ENCODE data around the gene THAP7. TPM values are rescaled to one million over a fixed set of nuclear protein-coding genes. Genes with fewer than 3 reads are reported as not detected.

Gene THAP7
- total and polyA plus RNA-seq, 2 of the 4 experiments (the other 2 are of a cell fraction), result 14.2 to 19.8 TPM

- Histone ChIP-seq H4K91ac (ENCODE audit: insufficient read depth, low read depth, low read length) (no peak overlapping the region), H3K79me1 (ENCODE audit: low read depth in 1 of 2, low read length in 2 of 2) (peaks cover 27 to 78% of the 10 kb centered on the region in 2 experiments), H4K8ac (ENCODE audit: low read depth in 2 of 2, low read length in 2 of 2) (no peak overlapping the region), H3K27ac (ENCODE audit: insufficient read depth, low read length) (no peak overlapping the region), H3K23ac (ENCODE audit: low read depth, low read length) (no peak overlapping the region), H3K27me3 (ENCODE audit: control insufficient read depth, insufficient read depth, low read length) (no peaks in the 10 kb centered on the region), H3K4me3 (ENCODE audit: insufficient read depth, low read depth, low read length) (no peak overlapping the region), H3K4me2 (ENCODE audit: low read depth, low read length) (no peak overlapping the region), H3K56ac (ENCODE audit: extremely low read depth, insufficient read depth, low read length) (no peak overlapping the region), H3K9me3 (ENCODE audit: control insufficient read depth, insufficient read depth, low read length) (no peaks in the 10 kb centered on the region), H2AK9ac (replicated peaks; ENCODE audit: low read depth, low read length, poor library complexity) (no peak overlapping the region), H3K14ac (replicated peaks; ENCODE audit: low read depth, low read length) (no peak overlapping the region), H4K5ac (ENCODE audit: low read depth, low read length) (no peak overlapping the region), H2BK20ac (ENCODE audit: low read depth, low read length) (no peak overlapping the region), H2BK120ac (ENCODE audit: low read depth, low read length) (no peak overlapping the region), H2BK15ac (ENCODE audit: low read depth, low read length) (no peak overlapping the region), H3K9me1 (ENCODE audit: insufficient read depth, low read length) (peaks cover 22% of the 10 kb centered on the region), H3K36me3 (ENCODE audit: control insufficient read depth, insufficient read depth, low read length) (peaks cover 39% of the 10 kb centered on the region), H2AFZ (replicated peaks; ENCODE audit: low read length, poor library complexity) (no peak overlapping the region), H3K4ac (ENCODE audit: low read depth, low read length) (no peak overlapping the region), H2AK5ac (ENCODE audit: low read depth, low read length) (no peak overlapping the region), H4K20me1 (ENCODE audit: insufficient read depth, low read length) (peaks cover 62% of the 10 kb centered on the region), H3K18ac (ENCODE audit: low read depth, low read length) (no peak overlapping the region), H3K4me1 (ENCODE audit: control insufficient read depth, insufficient read depth, low read length) (peaks cover 6% of the 10 kb centered on the region; the same call in 1 of the 2 replicates), H2BK5ac (ENCODE audit: low read depth, low read length, poor library complexity, severe bottlenecking) (no peak overlapping the region), H3K9ac (ENCODE audit: low read depth, low read length) (no peak overlapping the region)
- no TSS peak for BruUV-seq (replicated peaks)
- in situ Hi-C loops (cut with MboI; ENCODE audit: low sequenced_read_pairs), result no loop called here
- dilution Hi-C loops (cut with HindIII; ENCODE audit: low sequenced_read_pairs, unreplicated experiment), result no loop called here
- ChIA-PET CTCF (no interaction called here), POLR2A (ENCODE audit: unreplicated experiment) (no interaction called here)
- intact Hi-C loops (cut with micrococcal nuclease), result loop anchor here (10.0 kb wide), 2 partner anchors 68 to 148 kb away; no protein-coding TSS in a partner anchor
- DNase-seq (no peak), ATAC-seq (ENCODE audit: low read depth) (no peak)
- TF ChIP-seq RAD21 (IDR thresholded peaks at IDR 0.05; ENCODE audit: low read length) (no peak), POLR2A (IDR thresholded peaks at IDR 0.05; ENCODE audit: low read depth, low read length) (no peak), MXI1 (IDR thresholded peaks at IDR 0.05; ENCODE audit: borderline replicate concordance, low read depth, low read length) (no peak), ELK1 (IDR thresholded peaks at IDR 0.05; ENCODE audit: borderline replicate concordance, low read depth, low read length) (no peak), MAZ (IDR thresholded peaks at IDR 0.05; ENCODE audit: borderline replicate concordance, low read depth, low read length) (no peak), CEBPB (IDR thresholded peaks at IDR 0.05; ENCODE audit: low read depth, low read length) (no peak), RFX5 (IDR thresholded peaks at IDR 0.05; ENCODE audit: low read depth, low read length) (no peak), CHD1 (IDR thresholded peaks at IDR 0.05; ENCODE audit: low read depth, low read length) (no peak), MAFK (IDR thresholded peaks at IDR 0.05; ENCODE audit: low read depth, low read length) (no peak), USF2 (IDR thresholded peaks at IDR 0.05; ENCODE audit: low read depth, low read length) (no peak), SMC3 (IDR thresholded peaks at IDR 0.05; ENCODE audit: low read depth, low read length) (no peak), CTCF (conservative IDR thresholded peaks at IDR 0.05; ENCODE audit: low read depth, low read length) (no peak), RCOR1 (IDR thresholded peaks at IDR 0.05; ENCODE audit: insufficient replicate concordance, low read length) (no peak), NFE2L2 (IDR thresholded peaks at IDR 0.05; ENCODE audit: low read depth, low read length) (no peak), FOS (IDR thresholded peaks at IDR 0.05; ENCODE audit: low read depth, low read length) (no peak), BHLHE40 (IDR thresholded peaks at IDR 0.05; ENCODE audit: low read depth, low read length) (no peak)
- WGBS, 2 experiments (ENCODE audit: extremely low coverage in 2 of 2, insufficient read length in 1 of 2), result no CpG with 5 or more reads among the region's 3 CpGs
These were observed 48.6 kb downstream of the THAP7 start for GRCh38 chr22:20953342-20953608.
